Measurements from ENCODE around the gene HDAC4.

Gene HDAC4

DNA sequence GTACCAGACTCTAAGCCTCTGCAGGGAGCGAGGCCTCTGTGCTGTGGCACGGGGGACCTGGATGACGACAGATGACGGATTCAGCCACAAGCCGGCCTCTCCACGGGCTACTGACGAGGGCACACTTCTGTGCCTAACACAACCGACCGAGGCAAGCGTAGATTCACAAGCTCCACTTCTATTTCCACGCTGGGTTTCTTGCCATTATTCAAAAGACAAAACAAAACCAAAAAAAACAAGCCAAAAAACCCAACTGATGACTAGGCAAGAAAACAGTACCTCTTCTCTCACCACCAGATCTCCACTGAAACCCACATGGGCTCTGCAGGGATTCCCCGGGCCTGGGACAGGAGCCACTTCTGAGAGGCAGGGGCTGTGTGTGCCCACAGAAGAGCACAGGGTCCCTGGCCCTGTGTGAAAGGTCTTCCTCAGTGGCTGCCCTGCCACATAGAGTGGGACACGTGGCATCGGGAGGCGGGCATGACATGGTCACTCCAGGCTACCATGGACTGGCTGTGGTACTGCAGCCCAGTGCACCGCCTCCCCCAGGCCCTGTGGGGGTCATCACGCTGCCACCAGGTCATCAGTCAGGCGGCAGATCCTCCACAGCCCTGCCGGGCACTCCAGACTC lies 254.7 kb downstream of the HDAC4 start:
- no peak for DNase-seq (ENCODE audit: low read depth in 3 of 3, low spot score in 1 of 3)

- no peak for DNase-seq (ENCODE audit: low read depth in 3 of 3, low spot score in 1 of 3)
Observed at GRCh38 chr2:239145601-239146000, 255.2 kb downstream of the HDAC4 start.

- DNase-seq (ENCODE audit: low read depth in 3 of 3, low spot score in 1 of 3), result no peak
Observed at GRCh38 chr2:239145106-239145505, 255.7 kb downstream of the HDAC4 start.

GRCh38 chr2:239144713-239144999 lies 256.2 kb downstream of the HDAC4 start:
- no peak for DNase-seq (ENCODE audit: low read depth in 3 of 3, low spot score in 1 of 3)

DNA sequence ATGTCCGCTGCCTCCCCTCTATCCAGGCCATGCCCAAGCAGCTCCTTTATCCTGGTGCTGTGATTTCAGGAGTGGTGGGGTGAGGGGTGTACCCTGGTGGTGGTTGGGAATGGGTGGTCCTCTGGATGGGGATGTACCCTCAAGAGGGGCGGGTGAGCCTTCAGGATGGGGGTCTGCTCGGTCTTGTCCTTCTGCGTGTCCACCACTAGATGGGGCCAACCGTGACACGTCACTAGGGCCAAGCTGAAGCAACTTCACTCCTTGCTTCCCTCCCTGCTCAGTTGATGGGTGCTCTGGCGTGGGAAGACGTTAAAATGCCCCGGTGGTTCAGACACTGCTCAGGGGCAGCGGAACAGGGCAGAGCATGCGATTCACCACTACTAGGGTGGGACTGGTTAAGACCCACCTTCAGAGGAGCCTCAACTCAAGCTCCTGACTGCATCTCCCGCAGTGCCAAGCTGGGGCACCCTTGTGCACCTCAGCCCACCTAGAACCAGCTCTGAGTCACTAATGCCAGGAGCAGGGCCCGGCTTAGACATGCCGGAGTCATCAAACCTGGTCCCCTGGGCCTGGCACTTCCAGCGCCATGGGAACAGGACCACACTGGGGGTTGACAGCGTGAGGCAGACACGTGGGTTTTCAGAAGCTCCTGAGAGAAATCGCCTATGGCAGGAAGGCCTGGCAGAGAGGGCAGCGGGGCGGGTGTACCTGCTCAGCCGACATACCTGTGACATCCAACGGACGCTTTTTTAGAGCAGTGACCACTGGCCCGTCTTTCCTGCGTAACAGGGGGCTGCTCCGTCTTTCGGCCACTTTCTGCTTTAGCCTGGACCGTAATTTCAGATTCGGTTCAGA lies 256.7 kb downstream of the HDAC4 start:
- DNase-seq (ENCODE audit: low read depth in 3 of 3, low spot score in 1 of 3), result no peak

DNA sequence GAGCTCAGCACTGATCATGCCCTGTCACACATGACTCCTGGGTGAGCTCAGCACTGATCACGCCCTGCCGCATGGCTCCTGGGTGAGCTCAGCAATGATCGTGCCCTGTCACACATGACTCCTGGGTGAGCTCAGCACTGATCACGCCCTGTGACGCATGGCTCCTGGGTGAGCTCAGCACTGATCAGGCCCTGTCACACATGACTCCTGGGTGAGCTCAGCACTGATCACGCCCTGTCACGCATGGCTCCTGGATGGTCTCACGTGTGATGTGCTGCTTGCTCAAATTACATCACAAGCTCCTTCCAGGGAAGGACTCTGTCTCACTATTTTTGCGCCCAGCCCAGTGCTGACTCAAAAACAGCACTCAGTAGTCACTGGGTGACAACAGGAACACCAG lies 258.0 kb downstream of the HDAC4 start:
- no peak for DNase-seq (ENCODE audit: low read depth in 3 of 3, low spot score in 1 of 3)

DNA sequence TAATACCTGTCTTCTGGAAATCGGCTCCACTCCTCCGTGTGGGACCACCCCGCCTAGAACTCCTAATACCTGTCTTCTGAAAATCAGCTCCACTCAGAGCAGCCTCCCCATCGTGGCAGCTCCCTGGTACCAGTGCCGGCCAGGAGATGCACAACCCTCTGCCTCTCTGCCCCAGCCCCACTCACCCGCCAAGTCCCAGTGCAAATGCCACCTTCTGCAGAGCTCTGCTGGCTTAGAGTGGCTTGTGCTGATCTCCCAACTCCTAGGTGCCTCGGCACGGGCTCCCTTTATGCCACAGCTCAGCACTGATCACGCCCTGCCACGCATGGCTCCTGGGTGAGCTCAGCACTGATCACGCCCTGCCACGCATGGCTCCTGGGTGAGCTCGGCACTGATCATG lies 258.5 kb downstream of the HDAC4 start:
- DNase-seq (ENCODE audit: low read depth in 3 of 3, low spot score in 1 of 3), result no peak

DNA sequence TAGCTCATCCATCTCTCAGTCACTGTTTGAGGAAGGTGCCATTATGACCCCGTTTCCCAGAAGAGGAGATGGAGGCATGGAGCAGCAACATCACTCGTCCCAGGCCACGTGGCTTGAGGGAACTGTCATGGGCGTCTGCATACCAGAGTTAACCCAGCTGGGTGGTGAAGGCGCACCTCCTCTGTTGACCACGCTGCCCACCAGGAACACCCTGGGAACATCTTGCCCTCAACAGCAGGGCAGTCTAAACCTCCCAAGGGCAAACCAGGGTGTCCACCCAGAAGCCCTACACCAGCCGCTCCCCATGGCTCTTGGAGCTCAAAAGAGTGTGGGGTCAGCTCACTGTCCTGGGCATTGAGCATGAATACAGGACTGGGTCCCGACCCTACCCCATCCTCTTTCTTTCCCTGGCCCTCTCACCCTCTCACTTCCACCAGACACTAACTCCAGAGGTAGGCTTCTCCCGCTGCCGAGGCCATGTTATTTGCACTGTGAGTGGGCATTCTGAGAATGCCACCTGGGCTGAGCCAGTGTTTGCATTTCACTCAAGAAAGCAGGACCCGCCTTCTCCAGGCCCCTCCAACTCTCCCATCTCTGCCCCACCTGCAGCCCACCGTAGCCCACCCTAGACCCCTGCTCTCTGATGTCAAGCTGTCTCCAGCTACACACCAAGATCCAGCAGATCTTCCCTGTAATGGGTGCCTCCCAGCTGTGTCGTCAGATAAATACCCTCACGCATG lies 259.6 kb downstream of the HDAC4 start:
- no peak for DNase-seq (ENCODE audit: low read depth in 3 of 3, low spot score in 1 of 3)

DNA sequence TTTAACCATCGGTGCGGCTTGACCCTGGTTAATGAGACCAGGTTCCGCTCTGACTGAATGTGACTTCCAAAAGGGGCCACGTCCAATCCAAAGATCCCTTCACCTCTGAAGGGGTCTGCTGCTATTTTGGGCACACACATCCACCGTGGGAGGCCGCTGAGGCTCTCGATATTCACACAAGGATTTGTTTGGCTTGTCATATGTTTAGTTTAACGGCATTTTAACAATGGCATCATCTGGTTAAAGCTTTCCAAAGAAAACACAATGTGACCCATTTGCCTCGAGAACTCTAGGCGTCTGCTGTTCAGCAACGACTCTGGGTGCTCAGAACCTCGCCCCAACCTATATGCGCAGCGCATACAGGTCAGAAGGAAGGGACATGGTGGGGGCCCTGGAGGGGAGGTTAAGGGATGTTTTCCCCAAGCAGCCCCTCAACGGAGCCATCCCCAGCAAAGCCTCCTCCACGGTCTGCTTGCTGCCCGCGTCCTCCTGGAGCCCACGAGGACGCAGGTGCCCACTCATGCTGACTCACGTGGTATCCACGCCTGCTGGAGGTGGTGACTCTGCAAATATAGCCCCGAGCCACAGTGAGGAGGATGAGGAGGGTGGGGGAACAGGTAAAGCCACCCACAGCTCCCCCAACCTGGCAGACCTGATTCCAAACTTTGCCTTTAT lies 260.3 kb downstream of the HDAC4 start:
- DNase-seq (ENCODE audit: low read depth in 3 of 3, low spot score in 1 of 3), result no peak

DNA sequence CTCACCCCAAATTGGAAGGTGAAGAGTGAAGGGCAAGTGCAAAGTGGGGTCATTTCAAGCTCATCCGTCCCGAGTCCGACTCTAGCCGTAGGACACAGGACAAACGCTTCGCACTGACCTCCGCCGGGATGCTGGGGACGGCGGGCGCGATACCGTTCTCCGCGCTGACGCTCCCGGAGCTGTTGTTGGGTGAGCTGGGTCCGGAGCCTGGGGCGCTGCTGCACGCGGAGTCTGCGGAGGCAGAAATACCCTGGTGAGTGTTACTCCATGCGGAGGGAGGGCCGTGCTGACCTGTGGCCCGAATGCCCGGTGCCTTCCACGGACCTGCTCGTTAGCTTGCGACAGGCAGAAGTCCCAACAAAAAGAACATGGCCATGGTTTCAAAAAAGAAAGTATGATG lies 261.3 kb downstream of the HDAC4 start:
- DNase-seq (ENCODE audit: low read depth in 3 of 3, low spot score in 1 of 3), result no peak

GRCh38 chr2:239139101-239139500 lies 261.7 kb downstream of the HDAC4 start:
- DNase-seq (ENCODE audit: low read depth in 3 of 3, low spot score in 1 of 3), result no peak

DNA sequence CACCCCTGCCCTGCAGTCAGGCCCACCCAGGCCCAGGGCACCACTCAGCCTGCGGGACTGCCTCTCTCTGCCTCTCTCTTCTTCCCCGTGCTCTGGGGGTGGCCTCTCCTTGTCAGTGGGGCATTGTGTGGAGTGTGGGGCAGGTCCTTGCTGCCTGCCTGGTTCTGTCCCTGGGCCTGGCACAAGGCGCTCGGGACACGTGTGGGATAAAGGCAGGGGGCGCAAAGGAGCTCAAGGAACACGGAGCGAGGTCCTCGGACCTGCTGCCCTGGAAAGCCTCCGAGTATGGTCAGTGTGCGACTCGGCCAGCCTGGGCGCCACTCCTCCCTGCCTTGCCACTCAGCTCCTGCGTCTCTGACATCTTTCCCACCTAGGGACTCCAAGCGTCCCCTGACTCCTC lies 262.2 kb downstream of the HDAC4 start:
- no peak for DNase-seq (ENCODE audit: low read depth in 3 of 3, low spot score in 1 of 3)

DNA sequence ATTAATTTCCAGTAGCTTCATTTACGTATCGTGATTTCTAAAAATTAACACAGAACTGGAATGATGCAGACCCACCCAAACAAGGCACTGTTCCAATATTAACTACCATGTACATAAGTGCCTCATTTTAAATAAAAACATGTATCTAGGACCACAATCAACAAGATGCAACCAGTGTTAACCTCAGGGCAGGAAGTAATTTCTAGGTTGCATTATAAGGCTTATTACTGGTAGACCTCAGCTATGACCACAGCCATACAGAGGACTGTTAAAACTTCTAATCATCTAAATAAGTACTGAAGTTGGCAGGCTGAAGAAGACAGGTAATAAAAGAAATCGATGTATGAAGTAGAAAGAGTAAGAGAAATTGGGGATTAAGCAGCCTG lies 262.9 kb downstream of the HDAC4 start:
- no peak for DNase-seq (ENCODE audit: low read depth in 3 of 3, low spot score in 1 of 3)

- DNase-seq (ENCODE audit: low read depth in 3 of 3, low spot score in 1 of 3), result no peak
Observed at GRCh38 chr2:239137165-239137897, 263.5 kb downstream of the HDAC4 start.

- DNase-seq (ENCODE audit: low read depth in 3 of 3, low spot score in 1 of 3), result no peak
Observed at GRCh38 chr2:239136762-239137161, 264.1 kb downstream of the HDAC4 start.

GRCh38 chr2:239136203-239136602 lies 264.6 kb downstream of the HDAC4 start:
- DNase-seq (ENCODE audit: low read depth in 3 of 3, low spot score in 1 of 3), result no peak

GRCh38 chr2:239135531-239135930 lies 265.3 kb downstream of the HDAC4 start:
- DNase-seq (ENCODE audit: low read depth in 3 of 3, low spot score in 1 of 3), result no peak

- DNase-seq (ENCODE audit: low read depth in 3 of 3, low spot score in 1 of 3), result no peak
Observed at GRCh38 chr2:239133945-239134570, 266.8 kb downstream of the HDAC4 start.

DNA sequence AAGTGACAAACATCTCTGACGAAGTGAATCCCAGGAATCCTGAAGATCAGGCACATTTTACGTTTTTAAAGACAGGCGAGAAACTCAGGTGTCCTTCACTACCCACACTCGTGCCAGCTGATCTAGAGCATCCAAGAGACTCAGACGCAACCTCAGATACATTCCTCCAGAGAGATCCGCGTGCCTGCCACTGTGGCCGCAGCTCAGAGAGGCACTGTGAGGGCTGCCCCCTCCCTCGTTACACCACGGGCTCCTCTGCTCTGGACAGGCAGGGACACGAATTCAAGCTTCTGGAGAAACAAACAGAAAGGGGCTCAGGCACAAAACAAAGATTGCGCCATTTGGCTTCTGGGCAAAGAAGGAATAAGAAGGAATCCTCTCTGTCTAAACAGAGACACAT lies 268.0 kb downstream of the HDAC4 start:
- DNase-seq (ENCODE audit: low read depth in 3 of 3, low spot score in 1 of 3), result no peak

DNA sequence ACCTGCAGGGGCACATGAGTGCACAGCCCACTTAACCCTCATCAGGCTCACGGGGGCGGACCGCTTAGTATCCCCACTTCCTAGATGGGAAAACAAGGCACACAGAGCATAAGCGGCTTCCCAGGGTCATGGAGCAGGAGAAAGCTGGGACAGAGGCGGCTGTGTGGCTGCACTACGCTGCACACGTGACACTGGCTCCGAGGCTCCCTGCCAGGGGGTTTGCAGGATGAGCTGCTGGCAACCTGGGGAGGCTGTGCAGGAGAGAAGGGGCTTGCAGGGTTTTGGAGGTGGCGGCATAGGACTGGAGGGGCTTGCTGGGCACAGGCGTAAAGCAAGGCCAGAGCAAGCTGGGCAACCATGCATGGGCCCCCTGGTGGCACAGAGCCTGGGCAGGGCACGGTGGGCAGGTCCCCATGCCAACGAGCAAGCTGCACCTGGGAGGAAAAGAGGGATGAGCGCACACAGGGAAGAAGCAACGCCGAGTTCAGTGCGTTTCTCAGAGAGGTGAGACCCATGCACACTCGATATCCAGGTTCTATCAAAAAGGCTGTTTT lies 268.6 kb downstream of the HDAC4 start:
- no peak for DNase-seq (ENCODE audit: low read depth in 3 of 3, low spot score in 1 of 3)
